ENCODE data around the gene IL2RG.

IL2RG gene

GRCh38 chrX:71068044-71068918 is 43.1 kb downstream of the IL2RG start, which contains the start of gene SNX12:
SNX12 (minus strand) TSS chrX:71068334; CDS start chrX:71068306, 28 bp downstream.
- DNase-seq = peak; percentile 91 to 94

- DNase-seq = no peak
Measured at GRCh38 chrX:71067712-71068043, 43.7 kb downstream of the IL2RG start.

DNA sequence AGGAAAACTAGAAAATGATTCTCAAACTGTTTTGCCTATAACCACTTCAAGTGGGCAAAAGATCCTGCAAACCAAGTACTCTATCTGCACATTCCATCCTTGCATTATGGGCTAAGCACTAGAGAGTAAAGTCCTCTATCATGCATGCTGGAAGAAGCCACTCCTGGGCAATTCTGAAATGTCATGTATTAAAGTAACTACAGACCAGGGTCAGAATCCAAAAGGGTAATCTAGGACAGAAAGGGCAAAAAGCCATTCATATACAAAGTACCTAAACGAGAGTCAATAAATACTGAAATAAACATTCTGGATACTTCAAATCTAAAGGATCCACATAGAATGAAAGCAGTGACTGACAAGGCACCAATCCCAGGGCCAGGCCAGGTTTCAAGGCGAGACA is 44.3 kb downstream of the IL2RG start:
- no peak for DNase-seq

- no peak for DNase-seq
Measured at GRCh38 chrX:71060127-71060526, 51.2 kb downstream of the IL2RG start.

- DNase-seq = no peak
Measured at GRCh38 chrX:71057848-71058530, 53.4 kb downstream of the IL2RG start.
